ENCODE data around the gene SIGLEC1. TPM values are rescaled to one million over a fixed set of nuclear protein-coding genes. Genes with fewer than 3 reads are reported as not detected.

The SIGLEC1 gene
- total and polyA plus RNA-seq, 5 donors from 2014 or later = not detected

- Mint-ChIP-seq H3K4me3 (no peak overlapping the region), H3K9me3 (peaks cover 0 to 3% (median 0%) of the 10 kb centered on the region in 7 donors), H3K4me1 (peaks cover 0 to 5% (median 0%) of the 10 kb centered on the region in 4 donors), H3K27ac (no peak overlapping the region), H3K36me3 (peaks cover 5% of the 10 kb centered on the region), H3K27me3 (peaks cover 53% of the 10 kb centered on the region)
- Histone ChIP-seq H3K4me1 (ENCODE audit: control insufficient read depth, insufficient read depth, low read length, poor library complexity, severe bottlenecking) (no peaks in the 10 kb centered on the region), H3K27me3 (ENCODE audit: control insufficient read depth, insufficient read depth, low read length) (peaks cover 2% of the 10 kb centered on the region), H3K36me3 (ENCODE audit: control insufficient read depth, insufficient read depth, low read length) (no peaks in the 10 kb centered on the region), H3K27ac (ENCODE audit: insufficient read depth, low read length, poor library complexity, severe bottlenecking) (no peak overlapping the region), H3K4me3 (ENCODE audit: low read depth, low read length) (no peak overlapping the region), H3K9me3 (ENCODE audit: control insufficient read depth in 2 of 2, low read length in 2 of 2) (no peaks in the 10 kb centered on the region)
- ATAC-seq (ENCODE audit: low read depth in 2 of 2) (no peak), DNase-seq (no peak)
These were observed 17.0 kb upstream of the SIGLEC1 start for GRCh38 chr20:3729378-3729777.

- Mint-ChIP-seq H3K9me3 (peaks cover 0 to 3% (median 0%) of the 10 kb centered on the region in 7 donors), H3K4me3 (no peak overlapping the region), H3K36me3 (peaks cover 5% of the 10 kb centered on the region), H3K27ac (no peak overlapping the region), H3K27me3 (peaks cover 56% of the 10 kb centered on the region), H3K4me1 (peaks cover 0 to 5% (median 0%) of the 10 kb centered on the region in 4 donors)
- Histone ChIP-seq H3K36me3 (ENCODE audit: control insufficient read depth, insufficient read depth, low read length) (no peaks in the 10 kb centered on the region), H3K4me3 (ENCODE audit: low read depth, low read length) (no peak overlapping the region), H3K9me3 (ENCODE audit: control insufficient read depth in 2 of 2, low read length in 2 of 2) (no peaks in the 10 kb centered on the region), H3K27ac (ENCODE audit: insufficient read depth, low read length, poor library complexity, severe bottlenecking) (no peak overlapping the region), H3K27me3 (ENCODE audit: control insufficient read depth, insufficient read depth, low read length) (peaks cover 2% of the 10 kb centered on the region), H3K4me1 (ENCODE audit: control insufficient read depth, insufficient read depth, low read length, poor library complexity, severe bottlenecking) (no peaks in the 10 kb centered on the region)
- DNase-seq (no peak), ATAC-seq (ENCODE audit: low read depth in 2 of 2) (no peak)
These were observed 16.5 kb upstream of the SIGLEC1 start for GRCh38 chr20:3728876-3729275.

GRCh38 chr20:3728354-3728753 lies 16.0 kb upstream of the SIGLEC1 start:
- H3K27me3 Mint-ChIP-seq = peaks cover 55% of the 10 kb centered on the region
- H3K27ac Mint-ChIP-seq = no peak overlapping the region
- ATAC-seq (ENCODE audit: low read depth in 2 of 2) (no peak), DNase-seq (no peak)
- no peaks in the 10 kb centered on the region for H3K9me3 ChIP-seq (ENCODE audit: control insufficient read depth in 2 of 2, low read length in 2 of 2)
- peaks cover 0 to 5% (median 0%) of the 10 kb centered on the region in 4 donors for H3K4me1 Mint-ChIP-seq
- no peaks in the 10 kb centered on the region for H3K36me3 ChIP-seq (ENCODE audit: control insufficient read depth, insufficient read depth, low read length)
- no peak overlapping the region for H3K27ac ChIP-seq (ENCODE audit: insufficient read depth, low read length, poor library complexity, severe bottlenecking)
- H3K27me3 ChIP-seq (ENCODE audit: control insufficient read depth, insufficient read depth, low read length) = peaks cover 2% of the 10 kb centered on the region
- no peak overlapping the region for H3K4me3 Mint-ChIP-seq
- peaks cover 0 to 3% (median 0%) of the 10 kb centered on the region in 7 donors for H3K9me3 Mint-ChIP-seq
- no peak overlapping the region for H3K4me3 ChIP-seq (ENCODE audit: low read depth, low read length)
- no peaks in the 10 kb centered on the region for H3K4me1 ChIP-seq (ENCODE audit: control insufficient read depth, insufficient read depth, low read length, poor library complexity, severe bottlenecking)
- H3K36me3 Mint-ChIP-seq = peaks cover 5% of the 10 kb centered on the region

GRCh38 chr20:3727401-3728021 lies 15.1 kb upstream of the SIGLEC1 start:
- Histone ChIP-seq H3K27me3 (ENCODE audit: control insufficient read depth, insufficient read depth, low read length) (peaks cover 2% of the 10 kb centered on the region), H3K27ac (ENCODE audit: insufficient read depth, low read length, poor library complexity, severe bottlenecking) (no peak overlapping the region), H3K4me3 (ENCODE audit: low read depth, low read length) (no peak overlapping the region), H3K4me1 (ENCODE audit: control insufficient read depth, insufficient read depth, low read length, poor library complexity, severe bottlenecking) (no peaks in the 10 kb centered on the region), H3K9me3 (ENCODE audit: control insufficient read depth in 2 of 2, low read length in 2 of 2) (no peaks in the 10 kb centered on the region), H3K36me3 (ENCODE audit: control insufficient read depth, insufficient read depth, low read length) (no peaks in the 10 kb centered on the region)
- H3K27me3 Mint-ChIP-seq = peaks cover 58% of the 10 kb centered on the region
- ATAC-seq (ENCODE audit: low read depth in 2 of 2) (no peak), DNase-seq (no peak)
- H3K36me3 Mint-ChIP-seq = peaks cover 5% of the 10 kb centered on the region
- H3K4me3 Mint-ChIP-seq = no peak overlapping the region
- peaks cover 0 to 3% (median 0%) of the 10 kb centered on the region in 7 donors for H3K9me3 Mint-ChIP-seq
- no peak overlapping the region for H3K27ac Mint-ChIP-seq
- H3K4me1 Mint-ChIP-seq = peaks cover 0 to 5% (median 0%) of the 10 kb centered on the region in 4 donors

- H3K27me3 ChIP-seq (ENCODE audit: control insufficient read depth, insufficient read depth, low read length) = peaks cover 6% of the 10 kb centered on the region
- no peak overlapping the region for H3K27ac Mint-ChIP-seq
- DNase-seq (no peak), ATAC-seq (ENCODE audit: low read depth in 2 of 2) (no peak)
- H3K36me3 Mint-ChIP-seq = no peaks in the 10 kb centered on the region
- H3K9me3 ChIP-seq (ENCODE audit: control insufficient read depth in 2 of 2, low read length in 2 of 2) = no peaks in the 10 kb centered on the region
- peak overlapping the region in 1 of 4 donors; percentile 68 for H3K4me3 Mint-ChIP-seq
- no peak overlapping the region for H3K4me3 ChIP-seq (ENCODE audit: low read depth, low read length)
- peaks cover 59% of the 10 kb centered on the region for H3K27me3 Mint-ChIP-seq
- H3K36me3 ChIP-seq (ENCODE audit: control insufficient read depth, insufficient read depth, low read length) = no peaks in the 10 kb centered on the region
- no peaks in the 10 kb centered on the region for H3K9me3 Mint-ChIP-seq
- H3K27ac ChIP-seq (ENCODE audit: insufficient read depth, low read length, poor library complexity, severe bottlenecking) = no peak overlapping the region
- peaks cover 0 to 3% (median 1%) of the 10 kb centered on the region in 4 donors for H3K4me1 Mint-ChIP-seq
- no peaks in the 10 kb centered on the region for H3K4me1 ChIP-seq (ENCODE audit: control insufficient read depth, insufficient read depth, low read length, poor library complexity, severe bottlenecking)
These were observed 12.0 kb upstream of the SIGLEC1 start for GRCh38 chr20:3724356-3724755.

GRCh38 chr20:3723284-3723683 lies 10.9 kb upstream of the SIGLEC1 start:
- H3K4me3 Mint-ChIP-seq = no peak overlapping the region
- Histone ChIP-seq H3K27ac (ENCODE audit: insufficient read depth, low read length, poor library complexity, severe bottlenecking) (no peak overlapping the region), H3K4me1 (ENCODE audit: control insufficient read depth, insufficient read depth, low read length, poor library complexity, severe bottlenecking) (no peaks in the 10 kb centered on the region), H3K9me3 (ENCODE audit: control insufficient read depth in 2 of 2, low read length in 2 of 2) (no peaks in the 10 kb centered on the region), H3K36me3 (ENCODE audit: control insufficient read depth, insufficient read depth, low read length) (no peaks in the 10 kb centered on the region), H3K27me3 (ENCODE audit: control insufficient read depth, insufficient read depth, low read length) (peaks cover 6% of the 10 kb centered on the region), H3K4me3 (ENCODE audit: low read depth, low read length) (no peak overlapping the region)
- no peak for ATAC-seq (ENCODE audit: low read depth in 2 of 2)
- peaks cover 0 to 3% (median 1%) of the 10 kb centered on the region in 4 donors for H3K4me1 Mint-ChIP-seq
- no peak overlapping the region for H3K27ac Mint-ChIP-seq
- no peaks in the 10 kb centered on the region for H3K36me3 Mint-ChIP-seq
- H3K9me3 Mint-ChIP-seq = no peaks in the 10 kb centered on the region
- no peak for DNase-seq
- peaks cover 59% of the 10 kb centered on the region for H3K27me3 Mint-ChIP-seq

GRCh38 chr20:3721912-3722311 lies 9.5 kb upstream of the SIGLEC1 start:
- Histone ChIP-seq H3K27ac (ENCODE audit: insufficient read depth, low read length, poor library complexity, severe bottlenecking) (no peak overlapping the region), H3K4me1 (ENCODE audit: control insufficient read depth, insufficient read depth, low read length, poor library complexity, severe bottlenecking) (no peaks in the 10 kb centered on the region), H3K36me3 (ENCODE audit: control insufficient read depth, insufficient read depth, low read length) (no peaks in the 10 kb centered on the region), H3K9me3 (ENCODE audit: control insufficient read depth in 2 of 2, low read length in 2 of 2) (no peaks in the 10 kb centered on the region), H3K4me3 (ENCODE audit: low read depth, low read length) (no peak overlapping the region), H3K27me3 (ENCODE audit: control insufficient read depth, insufficient read depth, low read length) (peaks cover 5% of the 10 kb centered on the region)
- Mint-ChIP-seq H3K27me3 (peaks cover 56% of the 10 kb centered on the region), H3K9me3 (no peaks in the 10 kb centered on the region), H3K27ac (no peak overlapping the region), H3K4me1 (peaks cover 0 to 3% (median 1%) of the 10 kb centered on the region in 4 donors), H3K4me3 (no peak overlapping the region), H3K36me3 (no peaks in the 10 kb centered on the region)
- ATAC-seq (ENCODE audit: low read depth in 2 of 2) (no peak), DNase-seq (no peak)

GRCh38 chr20:3720626-3721025 lies 8.2 kb upstream of the SIGLEC1 start:
- no peaks in the 10 kb centered on the region for H3K9me3 Mint-ChIP-seq
- H3K4me1 Mint-ChIP-seq = peaks cover 0 to 3% (median 1%) of the 10 kb centered on the region in 4 donors
- H3K27ac Mint-ChIP-seq = no peak overlapping the region
- Histone ChIP-seq H3K36me3 (ENCODE audit: control insufficient read depth, insufficient read depth, low read length) (no peaks in the 10 kb centered on the region), H3K4me3 (ENCODE audit: low read depth, low read length) (no peak overlapping the region), H3K9me3 (ENCODE audit: control insufficient read depth in 2 of 2, low read length in 2 of 2) (no peaks in the 10 kb centered on the region), H3K4me1 (ENCODE audit: control insufficient read depth, insufficient read depth, low read length, poor library complexity, severe bottlenecking) (no peaks in the 10 kb centered on the region), H3K27ac (ENCODE audit: insufficient read depth, low read length, poor library complexity, severe bottlenecking) (no peak overlapping the region), H3K27me3 (ENCODE audit: control insufficient read depth, insufficient read depth, low read length) (peaks cover 5% of the 10 kb centered on the region)
- no peak overlapping the region for H3K4me3 Mint-ChIP-seq
- peaks cover 51% of the 10 kb centered on the region for H3K27me3 Mint-ChIP-seq
- ATAC-seq (ENCODE audit: low read depth in 2 of 2) = no peak
- H3K36me3 Mint-ChIP-seq = no peaks in the 10 kb centered on the region
- no peak for DNase-seq
